ENCODE measurements around the gene DHX32. TPM values are rescaled to one million over a fixed set of nuclear protein-coding genes. Genes with fewer than 3 reads are reported as not detected.

Gene DHX32
- polyA plus RNA-seq, 4 donors = 24.0 to 40.6 (median 28.0) TPM

DNA sequence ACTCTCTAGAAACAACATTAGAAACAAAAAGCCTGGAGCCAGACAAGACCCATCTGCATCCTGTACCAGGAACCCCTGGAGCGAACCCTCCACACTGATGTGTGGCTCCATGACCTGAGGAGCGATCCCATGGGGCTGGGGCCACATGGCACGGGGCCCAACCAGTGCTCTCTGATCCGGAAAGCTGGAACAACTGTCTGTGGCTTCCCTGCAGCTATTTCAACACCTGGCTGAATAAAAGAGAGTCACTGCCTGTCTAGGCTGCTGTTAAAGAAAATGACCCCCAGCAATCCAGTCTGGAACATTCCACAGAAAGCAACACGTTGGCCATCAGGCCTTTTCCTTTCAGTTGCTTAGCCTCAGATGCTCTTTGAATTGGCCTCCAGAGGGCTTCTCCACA is 79.0 kb downstream of the DHX32 start:
- WGBS, 3 donors = 85 to 93% (median 86%) methylated on average over 5 of the region's 5 CpGs
- no peaks in the 10 kb centered on the region for H3K4me1 ChIP-seq (ENCODE audit: control insufficient read depth in 3 of 3, insufficient read depth in 2 of 3, low read depth in 1 of 3, low read length in 2 of 3)
- H3K36me3 ChIP-seq (ENCODE audit: control insufficient read depth in 3 of 3, insufficient read depth in 2 of 3, low read depth in 1 of 3, low read length in 3 of 3) = peaks cover 9 to 42% (median 17%) of the 10 kb centered on the region in 3 donors
- no peaks in the 10 kb centered on the region for H3K9me3 ChIP-seq (ENCODE audit: control insufficient read depth in 2 of 2, insufficient read depth in 1 of 2, low read depth in 1 of 2, low read length in 1 of 2)
- H3K27me3 ChIP-seq (ENCODE audit: control insufficient read depth in 3 of 3, insufficient read depth in 3 of 3, low read length in 3 of 3) = no peaks in the 10 kb centered on the region
- DNase-seq (no peak), FAIRE-seq (no peak)
- no peak overlapping the region for H3K4me3 ChIP-seq (ENCODE audit: low read depth in 1 of 3, low read length in 3 of 3)
- H3K27ac ChIP-seq (ENCODE audit: low read depth in 1 of 3, low read length in 2 of 3) = no peak overlapping the region

DNA sequence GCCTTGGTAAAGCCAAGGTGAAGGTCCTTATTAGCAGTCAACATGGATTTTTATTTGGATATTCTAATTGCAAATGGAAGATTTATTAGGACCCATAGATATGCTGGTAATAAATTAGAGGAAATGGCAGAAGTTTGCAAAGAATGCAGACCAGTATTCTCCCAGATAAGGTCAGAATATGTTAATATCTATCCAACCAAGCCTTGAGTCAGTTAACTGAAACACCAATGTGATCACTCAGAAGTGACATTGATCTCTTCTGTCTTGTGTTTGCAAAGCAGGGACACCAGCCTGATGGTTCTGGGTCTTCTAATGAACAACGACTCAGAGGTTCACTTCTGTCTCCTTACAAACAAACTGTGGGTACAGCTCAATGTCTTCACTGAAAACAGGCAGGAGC is 79.5 kb downstream of the DHX32 start:
- 76 to 89% (median 85%) methylated on average over 1 of the region's 1 CpG for WGBS, 3 donors
- H3K36me3 ChIP-seq (ENCODE audit: control insufficient read depth in 3 of 3, insufficient read depth in 2 of 3, low read depth in 1 of 3, low read length in 3 of 3) = peaks cover 6 to 43% (median 14%) of the 10 kb centered on the region in 3 donors
- H3K4me3 ChIP-seq (ENCODE audit: low read depth in 1 of 3, low read length in 3 of 3) = no peak overlapping the region
- no peaks in the 10 kb centered on the region for H3K27me3 ChIP-seq (ENCODE audit: control insufficient read depth in 3 of 3, insufficient read depth in 3 of 3, low read length in 3 of 3)
- no peaks in the 10 kb centered on the region for H3K4me1 ChIP-seq (ENCODE audit: control insufficient read depth in 3 of 3, insufficient read depth in 2 of 3, low read depth in 1 of 3, low read length in 2 of 3)
- H3K27ac ChIP-seq (ENCODE audit: low read depth in 1 of 3, low read length in 2 of 3) = no peak overlapping the region
- no peaks in the 10 kb centered on the region for H3K9me3 ChIP-seq (ENCODE audit: control insufficient read depth in 2 of 2, insufficient read depth in 1 of 2, low read depth in 1 of 2, low read length in 1 of 2)
- FAIRE-seq (no peak), DNase-seq (no peak)

DNA sequence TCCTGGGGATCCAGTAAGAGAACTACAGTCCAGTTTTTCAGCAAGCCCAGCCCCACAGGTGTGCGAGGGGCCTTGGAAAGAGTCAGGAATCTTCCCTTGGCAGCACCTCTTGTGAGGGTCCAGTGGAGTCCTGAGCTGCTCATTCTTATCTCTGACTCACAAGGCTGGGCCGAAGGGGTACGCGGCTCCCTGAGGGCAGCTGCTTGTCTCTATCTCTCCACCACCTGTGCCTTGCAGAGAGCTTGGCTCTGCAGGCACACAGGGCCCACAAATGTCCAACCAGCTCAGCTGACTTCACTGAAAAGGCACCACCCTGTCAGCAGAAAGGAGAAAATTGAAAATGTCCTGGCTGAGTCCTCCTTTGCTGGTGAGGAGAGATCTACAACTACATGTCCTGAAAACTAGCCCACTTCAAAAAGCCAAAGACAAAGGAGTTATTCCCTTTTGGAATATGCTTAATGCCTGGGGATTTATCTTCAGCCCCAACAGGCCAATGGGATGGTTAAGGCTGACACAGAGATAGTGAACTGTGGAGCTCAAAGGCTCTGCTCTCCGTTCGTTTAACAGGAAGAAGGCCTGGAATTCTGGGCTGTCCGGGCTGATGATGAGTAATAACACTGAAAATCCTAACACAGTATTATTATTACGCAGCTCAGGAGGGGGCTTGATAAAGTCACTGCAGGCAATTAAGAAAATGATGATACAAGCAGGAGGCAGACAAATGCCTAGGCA is 81.5 kb downstream of the DHX32 start:
- Histone ChIP-seq H3K27ac (ENCODE audit: low read depth in 1 of 3, low read length in 2 of 3) (no peak overlapping the region), H3K4me1 (ENCODE audit: control insufficient read depth in 3 of 3, insufficient read depth in 2 of 3, low read depth in 1 of 3, low read length in 2 of 3) (no peaks in the 10 kb centered on the region), H3K4me3 (ENCODE audit: low read depth in 1 of 3, low read length in 3 of 3) (no peak overlapping the region), H3K36me3 (ENCODE audit: control insufficient read depth in 3 of 3, insufficient read depth in 2 of 3, low read depth in 1 of 3, low read length in 3 of 3) (peaks cover 4 to 48% (median 8%) of the 10 kb centered on the region in 3 donors), H3K9me3 (ENCODE audit: control insufficient read depth in 2 of 2, insufficient read depth in 1 of 2, low read depth in 1 of 2, low read length in 1 of 2) (no peaks in the 10 kb centered on the region), H3K27me3 (ENCODE audit: control insufficient read depth in 3 of 3, insufficient read depth in 3 of 3, low read length in 3 of 3) (no peaks in the 10 kb centered on the region)
- DNase-seq = no peak
- WGBS, 3 donors = 93 to 95% (median 94%) methylated on average over 8 of the region's 8 CpGs
- no peak for FAIRE-seq

DNA sequence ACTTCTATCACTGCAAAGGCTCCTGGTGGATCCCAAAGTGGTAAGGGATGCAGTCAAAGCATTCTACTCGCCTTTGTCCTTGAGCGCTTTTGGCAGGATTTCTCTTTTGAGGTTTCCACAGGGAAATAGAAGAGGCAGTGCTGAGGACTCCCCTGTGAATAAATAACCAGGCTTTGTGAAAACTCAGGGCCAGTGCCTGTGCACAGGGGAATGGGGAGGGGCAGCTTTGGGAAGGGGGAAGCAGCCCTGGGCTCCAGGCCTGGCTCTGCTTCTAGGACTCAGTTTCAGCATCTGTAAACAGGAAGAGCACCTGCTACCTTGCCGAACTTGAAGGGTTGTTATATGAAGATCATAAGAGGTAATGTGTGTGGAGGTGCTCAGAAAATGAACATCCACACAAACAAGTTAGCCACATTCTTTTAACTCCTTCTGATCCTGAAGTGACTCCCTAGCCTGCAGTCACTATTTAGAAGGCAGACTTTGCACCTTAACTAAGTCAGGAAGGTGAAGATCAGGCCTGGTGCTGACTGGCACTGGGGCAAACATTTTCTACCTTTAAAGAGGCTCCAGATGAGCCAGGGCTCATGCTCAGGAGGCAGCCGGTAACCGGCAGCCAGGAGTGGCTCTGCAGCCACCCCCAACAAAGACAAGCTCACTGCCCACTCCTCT is 83.0 kb downstream of the DHX32 start:
- FAIRE-seq (no peak), DNase-seq (no peak)
- no peaks in the 10 kb centered on the region for H3K9me3 ChIP-seq (ENCODE audit: control insufficient read depth in 2 of 2, insufficient read depth in 1 of 2, low read depth in 1 of 2, low read length in 1 of 2)
- H3K27me3 ChIP-seq (ENCODE audit: control insufficient read depth in 3 of 3, insufficient read depth in 3 of 3, low read length in 3 of 3) = no peaks in the 10 kb centered on the region
- H3K4me1 ChIP-seq (ENCODE audit: control insufficient read depth in 3 of 3, insufficient read depth in 2 of 3, low read depth in 1 of 3, low read length in 2 of 3) = no peaks in the 10 kb centered on the region
- no peak overlapping the region for H3K4me3 ChIP-seq (ENCODE audit: low read depth in 1 of 3, low read length in 3 of 3)
- H3K36me3 ChIP-seq (ENCODE audit: control insufficient read depth in 3 of 3, insufficient read depth in 2 of 3, low read depth in 1 of 3, low read length in 3 of 3) = peaks cover 7 to 50% (median 10%) of the 10 kb centered on the region in 3 donors
- 52 to 64% (median 53%) methylated on average over 5 of the region's 5 CpGs for WGBS, 3 donors
- H3K27ac ChIP-seq (ENCODE audit: low read depth in 1 of 3, low read length in 2 of 3) = no peak overlapping the region

DNA sequence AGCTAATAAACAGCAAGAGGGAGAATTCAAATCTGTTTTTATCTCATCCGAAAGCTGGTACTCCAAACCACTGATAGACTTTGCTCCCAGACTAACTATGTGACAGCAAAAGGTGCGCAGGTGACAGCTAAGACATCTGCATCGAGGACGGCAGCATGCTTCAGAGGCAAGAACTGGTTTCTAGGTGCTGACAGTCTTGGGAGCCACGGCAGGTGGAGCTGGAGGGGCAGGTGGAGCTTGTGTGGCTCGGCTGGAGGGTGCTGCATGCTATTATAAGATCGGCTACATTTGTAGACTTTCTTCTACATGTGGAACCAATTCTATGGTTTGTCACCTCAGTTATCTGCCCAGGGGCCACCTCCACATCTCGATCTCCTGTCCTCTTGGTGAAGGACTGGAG is 83.7 kb downstream of the DHX32 start:
- Histone ChIP-seq H3K4me3 (ENCODE audit: low read depth in 1 of 3, low read length in 3 of 3) (no peak overlapping the region), H3K4me1 (ENCODE audit: control insufficient read depth in 3 of 3, insufficient read depth in 2 of 3, low read depth in 1 of 3, low read length in 2 of 3) (no peaks in the 10 kb centered on the region), H3K36me3 (ENCODE audit: control insufficient read depth in 3 of 3, insufficient read depth in 2 of 3, low read depth in 1 of 3, low read length in 3 of 3) (peaks cover 5 to 51% (median 10%) of the 10 kb centered on the region in 3 donors), H3K27me3 (ENCODE audit: control insufficient read depth in 3 of 3, insufficient read depth in 3 of 3, low read length in 3 of 3) (no peaks in the 10 kb centered on the region), H3K9me3 (ENCODE audit: control insufficient read depth in 2 of 2, insufficient read depth in 1 of 2, low read depth in 1 of 2, low read length in 1 of 2) (no peaks in the 10 kb centered on the region), H3K27ac (ENCODE audit: low read depth in 1 of 3, low read length in 2 of 3) (no peak overlapping the region)
- WGBS, 3 donors = 70 to 86% (median 72%) methylated on average over 8 of the region's 8 CpGs
- FAIRE-seq = no peak
- no peak for DNase-seq

DNA sequence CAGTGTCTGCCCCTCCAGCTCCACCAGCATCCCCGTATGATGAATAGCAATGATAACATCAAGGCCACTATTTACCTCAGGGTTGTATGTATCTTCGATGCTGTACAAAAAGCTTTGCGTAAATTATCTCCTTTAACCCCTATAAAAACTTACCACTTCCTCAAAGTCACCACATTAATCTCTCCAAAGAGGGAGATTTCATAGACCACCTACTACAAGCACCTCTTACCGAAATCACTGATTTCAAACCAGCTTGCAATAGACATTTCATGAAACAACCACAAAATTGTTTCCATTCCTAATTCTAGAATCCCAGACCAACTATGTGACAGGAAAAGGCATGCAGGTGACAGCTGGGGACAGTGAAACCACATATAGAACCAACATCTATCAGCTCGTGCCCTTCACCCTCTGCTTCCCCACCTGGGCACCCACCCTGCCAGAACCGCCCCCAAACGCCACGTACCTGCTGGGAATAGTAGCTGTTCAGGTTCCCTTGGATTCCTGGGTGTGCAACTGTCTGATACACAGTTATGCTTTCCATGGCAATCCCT is 85.4 kb downstream of the DHX32 start:
- FAIRE-seq (no peak), DNase-seq (no peak)
- H3K4me1 ChIP-seq (ENCODE audit: control insufficient read depth in 3 of 3, insufficient read depth in 2 of 3, low read depth in 1 of 3, low read length in 2 of 3) = no peaks in the 10 kb centered on the region
- peaks cover 10 to 53% (median 11%) of the 10 kb centered on the region in 3 donors for H3K36me3 ChIP-seq (ENCODE audit: control insufficient read depth in 3 of 3, insufficient read depth in 2 of 3, low read depth in 1 of 3, low read length in 3 of 3)
- 79 to 85% (median 83%) methylated on average over 8 of the region's 8 CpGs for WGBS, 3 donors
- no peaks in the 10 kb centered on the region for H3K27me3 ChIP-seq (ENCODE audit: control insufficient read depth in 3 of 3, insufficient read depth in 3 of 3, low read length in 3 of 3)
- no peak overlapping the region for H3K27ac ChIP-seq (ENCODE audit: low read depth in 1 of 3, low read length in 2 of 3)
- H3K9me3 ChIP-seq (ENCODE audit: control insufficient read depth in 2 of 2, insufficient read depth in 1 of 2, low read depth in 1 of 2, low read length in 1 of 2) = no peaks in the 10 kb centered on the region
- H3K4me3 ChIP-seq (ENCODE audit: low read depth in 1 of 3, low read length in 3 of 3) = no peak overlapping the region

DNA sequence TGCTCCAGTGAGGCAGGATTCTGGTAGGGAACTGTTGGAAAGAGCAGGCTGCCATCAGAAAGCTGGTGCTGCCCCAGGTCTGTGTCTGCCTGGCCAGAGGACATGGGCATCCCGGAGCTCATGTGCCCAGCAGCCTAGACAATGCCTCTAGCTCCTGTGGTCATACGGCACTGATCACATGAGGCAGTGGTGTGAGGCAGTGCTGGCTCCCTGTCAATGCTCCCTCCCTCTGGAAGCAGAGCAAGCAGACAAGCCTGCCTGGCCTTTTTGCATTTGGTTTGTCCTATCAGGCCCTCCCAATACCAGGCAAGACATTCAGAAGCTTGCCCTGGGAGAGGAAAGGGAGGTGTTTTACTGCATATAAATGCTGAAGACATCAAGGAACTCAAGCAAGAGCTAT is 86.0 kb downstream of the DHX32 start:
- WGBS, 3 donors = 92 to 96% (median 95%) methylated on average over 2 of the region's 2 CpGs
- FAIRE-seq (no peak), DNase-seq (no peak)
- no peak overlapping the region for H3K4me3 ChIP-seq (ENCODE audit: low read depth in 1 of 3, low read length in 3 of 3)
- no peak overlapping the region for H3K27ac ChIP-seq (ENCODE audit: low read depth in 1 of 3, low read length in 2 of 3)
- H3K36me3 ChIP-seq (ENCODE audit: control insufficient read depth in 3 of 3, insufficient read depth in 2 of 3, low read depth in 1 of 3, low read length in 3 of 3) = peaks cover 10 to 51% (median 11%) of the 10 kb centered on the region in 3 donors
- no peaks in the 10 kb centered on the region for H3K27me3 ChIP-seq (ENCODE audit: control insufficient read depth in 3 of 3, insufficient read depth in 3 of 3, low read length in 3 of 3)
- no peaks in the 10 kb centered on the region for H3K4me1 ChIP-seq (ENCODE audit: control insufficient read depth in 3 of 3, insufficient read depth in 2 of 3, low read depth in 1 of 3, low read length in 2 of 3)
- no peaks in the 10 kb centered on the region for H3K9me3 ChIP-seq (ENCODE audit: control insufficient read depth in 2 of 2, insufficient read depth in 1 of 2, low read depth in 1 of 2, low read length in 1 of 2)

DNA sequence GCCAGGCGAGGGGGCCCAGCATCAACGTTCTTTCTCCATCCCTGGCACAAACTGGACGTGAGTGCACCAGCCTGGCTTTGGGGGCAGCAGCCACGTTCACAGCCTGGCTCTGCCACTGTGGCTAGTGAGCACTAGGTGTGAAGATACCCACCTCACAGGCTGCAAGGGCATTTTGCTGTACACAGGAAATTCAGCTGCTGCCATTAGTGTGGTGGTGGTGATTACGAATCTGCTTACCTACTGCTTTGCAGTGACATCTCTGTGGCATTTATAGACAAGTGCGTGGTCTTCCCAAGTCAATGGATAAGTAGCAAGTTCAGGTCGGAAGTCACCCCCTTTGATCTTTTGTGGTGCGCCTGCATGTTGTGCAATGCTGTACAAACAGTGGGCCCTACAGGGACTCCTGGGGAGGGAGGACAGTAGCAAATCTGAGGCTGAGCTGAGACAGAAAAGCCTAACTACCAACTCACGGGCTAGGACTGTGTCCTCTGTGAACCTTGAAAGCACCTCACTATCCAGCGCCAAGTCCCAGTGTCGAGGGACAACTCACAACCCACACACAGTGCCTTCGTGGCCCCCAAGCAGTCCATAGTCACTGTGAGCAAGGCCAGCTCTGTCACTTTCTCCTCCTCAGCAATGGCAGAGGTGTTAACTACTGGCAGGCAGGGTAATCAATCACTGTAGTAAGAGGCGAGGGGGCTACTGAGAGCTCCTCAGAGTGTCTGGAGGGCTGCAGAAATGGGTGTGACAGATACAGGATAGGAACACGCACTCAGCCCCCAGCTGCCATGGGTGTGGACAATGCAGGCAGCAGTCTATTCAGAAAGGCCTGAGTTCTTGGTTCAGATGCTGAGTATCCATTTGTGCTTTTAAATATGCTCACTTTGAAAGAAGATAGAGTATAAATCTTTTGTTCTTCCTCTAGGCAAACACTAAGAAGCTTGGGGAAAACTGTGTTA is 88.5 kb downstream of the DHX32 start:
- WGBS, 3 donors = 87 to 92% (median 92%) methylated on average over 14 of the region's 14 CpGs
- Histone ChIP-seq H3K9me3 (ENCODE audit: control insufficient read depth in 2 of 2, insufficient read depth in 1 of 2, low read depth in 1 of 2, low read length in 1 of 2) (no peaks in the 10 kb centered on the region), H3K4me3 (ENCODE audit: low read depth in 1 of 3, low read length in 3 of 3) (no peak overlapping the region), H3K36me3 (ENCODE audit: control insufficient read depth in 3 of 3, insufficient read depth in 2 of 3, low read depth in 1 of 3, low read length in 3 of 3) (peaks cover 8 to 55% (median 9%) of the 10 kb centered on the region in 3 donors), H3K4me1 (ENCODE audit: control insufficient read depth in 3 of 3, insufficient read depth in 2 of 3, low read depth in 1 of 3, low read length in 2 of 3) (no peaks in the 10 kb centered on the region), H3K27ac (ENCODE audit: low read depth in 1 of 3, low read length in 2 of 3) (no peak overlapping the region), H3K27me3 (ENCODE audit: control insufficient read depth in 3 of 3, insufficient read depth in 3 of 3, low read length in 3 of 3) (no peaks in the 10 kb centered on the region)
- DNase-seq (no peak), FAIRE-seq (no peak)
